GM18907 (cell line): ENCODE measurements around the gene SNX33.
"Not testable (repeated sequence)": the region's sequence is repeated elsewhere in the genome, so short reads cannot be mapped to it uniquely, and the experiment has no call there.

Experiments
- ATAC-seq: cut with Tn5 transposase; IDR thresholded peaks from one replicate; pipeline ENCODE4 v1.9.1; 2021; ENCODE audit warnings: mild to moderate bottlenecking, moderate library complexity; ENCODE audit not compliant: unreplicated experiment

The SNX33 gene

GRCh38 chr15:75680007-75680789 is 32.5 kb downstream of the SNX33 start:
- ATAC-seq = no peak

- no peak for ATAC-seq
Observed at GRCh38 chr15:75682181-75683135, 34.7 kb downstream of the SNX33 start.

- not testable (repeated sequence) for ATAC-seq
Observed at GRCh38 chr15:75683646-75684312, 36.1 kb downstream of the SNX33 start.

GRCh38 chr15:75684648-75685047 is 36.9 kb downstream of the SNX33 start:
- no peak for ATAC-seq

GRCh38 chr15:75685195-75685594 is 37.5 kb downstream of the SNX33 start:
- no peak for ATAC-seq

- not testable (repeated sequence) for ATAC-seq
Observed at GRCh38 chr15:75686212-75686642, 38.5 kb downstream of the SNX33 start.

GRCh38 chr15:75687486-75688277 is 40.0 kb downstream of the SNX33 start:
- ATAC-seq = no peak

- no peak for ATAC-seq
Observed at GRCh38 chr15:75688278-75688557, 40.5 kb downstream of the SNX33 start.

- ATAC-seq = no peak
Observed at GRCh38 chr15:75688831-75689230, 41.1 kb downstream of the SNX33 start.

GRCh38 chr15:75689429-75689828 is 41.7 kb downstream of the SNX33 start:
- ATAC-seq = not testable (repeated sequence)

GRCh38 chr15:75692311-75692710 is 44.6 kb downstream of the SNX33 start:
- not testable (repeated sequence) for ATAC-seq

- not testable (repeated sequence) for ATAC-seq
Observed at GRCh38 chr15:75693028-75693427, 45.3 kb downstream of the SNX33 start.

GRCh38 chr15:75693501-75694240 is 46.0 kb downstream of the SNX33 start:
- no peak for ATAC-seq

GRCh38 chr15:75694241-75695182 is 46.8 kb downstream of the SNX33 start:
- no peak for ATAC-seq

GRCh38 chr15:75695220-75695619 is 47.5 kb downstream of the SNX33 start:
- ATAC-seq = no peak

- no peak for ATAC-seq
Observed at GRCh38 chr15:75695634-75696310, 48.1 kb downstream of the SNX33 start.

- no peak for ATAC-seq
Observed at GRCh38 chr15:75696311-75696720, 48.6 kb downstream of the SNX33 start.

GRCh38 chr15:75696854-75697259 is 49.1 kb downstream of the SNX33 start:
- ATAC-seq = no peak
